Prostate gland (tissue), 2 donors: ENCODE data around the gene NAV2.

Source experiments
- CTCF ChIP-seq, 4 experiments: fragments of 200-600 bp in 2 of 4; fragments of 450-650 bp in 2 of 4; sonication (generic) in 2 of 4; IDR thresholded peaks; 1 replicate in 3 of 4; 2 replicates in 1 of 4; pipeline ENCODE4 v1.5.1; 2016 to 2019; ENCODE audit warnings: antibody characterized with exemption in 4 of 4, mild to moderate bottlenecking in 2 of 4, moderate library complexity in 2 of 4
- POLR2A ChIP-seq: fragments of 450-650 bp; IDR thresholded peaks from one replicate; pipeline ENCODE4 v1.6.1; 2016; ENCODE audit warnings: antibody characterized with exemption, mild to moderate bottlenecking

GRCh38 chr11:19868281-19868821, 155.7 kb downstream of the NAV2 start:
- TF ChIP-seq POLR2A (no peak), CTCF (IDR thresholded peaks at IDR 0.05) (no peak)
